Hematopoietic multipotent progenitor cell treated with erythropoietin and hydrocortisone succinate and interleukin-3 and kit ligand, for 17 days (in vitro differentiated cells): Measurements from ENCODE around the gene RGMB.
A peak's percentile ranks its signal among the peaks of the same experiment; 100 is the strongest.

Source experiments
- DNase-seq: peaks from one replicate; pipeline ENCODE4 v3.0.0-alpha.2; 2015; ENCODE audit warnings: low spot score

The RGMB gene

DNA sequence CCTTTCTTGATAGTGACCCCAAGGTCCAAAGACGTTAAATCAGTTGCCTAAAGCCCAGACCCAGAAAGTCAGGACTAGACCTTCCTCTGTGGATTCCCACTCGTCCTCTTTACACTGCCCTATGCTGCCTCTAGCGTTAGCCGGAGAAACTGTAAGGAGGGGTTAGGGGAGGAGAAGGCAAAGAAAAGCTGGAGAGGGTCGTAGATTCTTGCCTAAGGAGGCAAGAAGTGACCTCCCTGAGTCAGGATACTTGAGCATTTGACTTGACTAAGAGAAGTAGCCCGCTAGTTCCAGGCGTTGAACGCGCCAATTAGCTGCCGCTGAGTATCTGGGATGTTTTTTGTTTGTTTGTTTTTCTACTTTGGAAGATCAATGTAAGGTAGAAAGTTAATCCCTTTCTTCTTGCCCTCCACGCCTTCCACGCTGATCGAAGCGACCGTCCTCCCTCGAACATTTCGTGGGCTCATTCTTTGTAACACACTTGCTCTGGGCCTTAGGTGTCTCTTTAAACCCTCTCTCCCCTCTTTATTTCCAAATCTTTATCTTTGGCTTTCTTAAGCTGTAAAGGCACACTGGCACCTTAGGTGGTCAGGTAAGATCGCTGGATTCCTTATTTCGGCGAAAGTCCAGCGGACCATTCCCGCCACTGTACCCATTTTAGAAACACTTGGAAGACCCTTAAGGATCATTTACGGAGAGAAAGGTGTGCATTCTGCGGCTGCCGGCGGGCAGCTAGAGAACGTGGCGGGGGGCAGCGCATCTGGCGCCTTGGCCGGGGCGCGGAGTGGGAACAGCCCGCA is 5.1 kb upstream of the RGMB start:
- DNase-seq: no peak

DNA sequence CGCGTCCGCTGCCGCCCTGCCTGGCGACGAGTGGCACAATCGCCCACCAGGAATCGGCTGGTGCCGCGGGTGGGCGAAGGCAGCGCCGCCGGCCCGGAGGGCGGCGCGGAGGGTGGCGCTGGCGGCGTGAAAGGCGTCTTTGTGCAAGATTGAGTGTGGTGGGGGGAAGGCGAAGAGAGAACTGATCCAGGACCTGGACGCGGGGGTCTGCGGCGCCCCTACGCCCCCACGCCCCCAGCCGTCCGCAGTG is 4.6 kb upstream of the RGMB start:
- DNase-seq: no peak

DNA sequence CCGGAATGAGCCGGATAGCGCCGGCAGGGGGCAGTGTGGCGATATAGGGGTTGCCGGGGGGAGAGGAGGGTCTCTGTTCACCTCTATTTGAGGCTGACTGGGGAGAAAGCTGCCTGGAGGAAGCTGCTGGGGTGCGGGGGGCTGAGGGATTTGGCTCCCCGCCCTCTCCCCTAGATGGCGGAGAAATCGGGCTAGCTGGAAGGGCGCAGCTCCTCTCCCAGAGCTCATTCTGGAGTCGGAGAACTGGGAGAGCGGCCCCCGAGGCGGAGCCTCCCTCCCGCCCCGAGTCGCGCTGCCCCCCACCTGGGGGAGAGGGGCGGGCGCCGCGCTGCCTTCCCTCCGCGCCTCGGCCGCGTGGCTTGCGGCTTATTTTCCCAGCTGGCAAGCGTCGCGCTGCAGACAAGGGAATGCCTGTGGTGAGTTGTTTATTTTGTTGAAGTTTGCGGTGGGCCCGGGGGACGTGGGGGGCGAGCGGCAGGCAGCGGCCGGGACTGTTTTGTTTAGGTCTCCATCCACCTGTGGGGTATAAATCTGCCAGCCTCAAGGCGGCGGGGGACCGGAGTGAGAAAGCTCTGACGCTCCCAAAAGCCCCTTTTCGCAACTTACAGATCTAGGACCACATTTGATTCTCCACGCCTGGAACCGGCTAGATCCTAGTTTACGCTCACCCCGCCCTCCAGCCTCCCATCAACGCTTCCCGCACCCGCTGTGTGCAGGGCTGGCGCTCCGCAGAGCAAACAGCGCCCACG is 4.1 kb upstream of the RGMB start:
- no peak for DNase-seq

DNA sequence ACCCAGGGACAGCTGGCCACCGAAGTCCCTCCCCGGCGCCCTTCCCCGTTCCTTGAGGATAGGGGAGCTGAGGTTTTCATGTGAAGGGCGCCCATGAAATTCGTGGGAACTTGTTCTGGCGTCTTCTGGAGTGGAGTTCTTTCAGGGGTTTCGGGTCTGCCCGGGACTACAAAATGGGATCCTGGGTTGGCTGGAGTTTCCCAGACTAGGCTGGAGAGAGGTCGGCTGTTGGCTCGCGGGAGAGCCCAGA is 3.6 kb upstream of the RGMB start:
- DNase-seq: no peak

DNA sequence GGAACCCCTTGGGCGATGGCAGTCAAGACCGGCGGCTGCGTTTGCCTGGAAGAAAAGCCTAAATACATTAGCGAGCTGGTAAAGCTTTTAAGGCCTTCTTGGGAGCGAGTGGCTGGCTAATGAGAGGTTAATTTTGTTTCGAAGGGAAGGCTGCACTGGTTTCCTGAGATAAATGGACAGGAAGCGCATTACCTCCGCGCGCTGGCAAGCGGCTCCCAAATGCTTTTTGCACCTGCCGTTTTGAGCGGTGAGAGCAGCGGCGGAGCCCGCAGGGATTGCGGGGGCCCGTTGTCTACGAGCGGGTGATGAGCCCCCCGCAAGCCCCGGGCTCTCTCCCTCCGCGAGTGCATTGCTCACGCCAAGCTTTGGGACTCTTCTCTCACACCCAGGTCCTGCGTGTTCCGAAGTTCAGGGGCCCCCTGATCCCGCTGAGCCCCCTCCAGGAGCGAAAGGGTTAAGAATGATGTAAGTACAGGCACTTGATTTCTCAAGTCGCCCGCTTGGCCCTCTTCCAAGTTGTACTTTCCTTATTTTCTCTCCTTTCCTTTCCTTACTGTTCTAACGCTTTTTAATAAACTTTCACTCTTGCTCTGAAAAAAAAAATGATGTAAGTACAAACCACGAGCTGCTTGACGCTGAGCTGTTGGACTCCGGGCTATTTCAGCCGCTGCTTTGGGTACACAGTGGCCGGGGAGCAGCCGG is 3.1 kb upstream of the RGMB start:
- no peak for DNase-seq

DNA sequence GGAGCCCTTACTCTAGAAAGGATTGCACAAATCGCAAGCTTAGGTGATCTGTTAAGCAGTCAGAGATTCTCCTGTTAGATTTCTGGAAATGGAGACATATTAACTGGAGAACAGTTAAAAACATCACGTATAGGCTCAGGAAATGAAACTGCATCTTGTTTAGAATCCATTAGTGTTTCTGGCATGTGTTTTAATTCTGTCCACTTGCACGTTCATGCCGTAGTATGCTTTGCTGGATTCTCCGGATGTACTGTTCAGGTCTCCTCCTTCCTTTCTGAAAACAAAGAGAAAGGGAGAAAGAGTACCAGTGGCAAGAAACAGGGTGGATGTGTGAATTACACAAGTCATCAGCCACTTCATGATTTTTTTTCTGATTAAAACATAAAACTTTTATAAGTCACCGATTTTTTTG is 2.5 kb upstream of the RGMB start:
- DNase-seq: no peak

DNA sequence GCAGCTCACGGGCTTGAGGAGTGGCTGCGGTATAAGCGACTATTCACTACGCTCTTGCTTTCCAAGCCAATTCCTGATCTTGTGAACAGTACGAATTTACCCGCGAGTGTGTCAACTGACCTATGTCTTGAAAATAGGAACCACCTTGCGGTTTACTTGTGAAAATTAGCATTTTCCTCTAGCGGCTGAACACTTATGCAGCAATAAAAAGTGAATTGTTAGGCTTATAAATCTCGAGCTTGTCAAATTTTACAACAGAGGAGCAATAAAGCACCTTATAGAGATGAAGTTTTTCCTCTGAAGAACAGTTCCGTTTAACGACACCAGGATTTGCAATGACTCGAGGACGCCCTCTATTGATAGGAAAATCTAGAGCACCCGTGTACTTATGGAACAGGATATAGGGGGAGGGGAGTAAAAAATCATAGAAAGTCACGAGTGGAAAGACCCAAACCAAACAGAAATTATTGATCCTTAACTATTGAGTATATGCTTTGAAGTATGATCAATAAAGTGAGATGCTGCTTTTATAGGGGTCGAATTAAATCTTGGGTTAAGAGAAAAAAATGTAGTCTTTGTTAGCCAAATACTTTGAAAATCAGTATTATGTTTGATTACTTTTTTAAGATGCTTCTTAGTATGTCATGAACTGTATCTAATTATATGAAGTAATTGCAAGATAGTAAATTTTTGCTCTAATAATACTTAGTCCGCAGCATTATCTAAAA is 1.9 kb upstream of the RGMB start:
- DNase-seq: peak; percentile 33

DNA sequence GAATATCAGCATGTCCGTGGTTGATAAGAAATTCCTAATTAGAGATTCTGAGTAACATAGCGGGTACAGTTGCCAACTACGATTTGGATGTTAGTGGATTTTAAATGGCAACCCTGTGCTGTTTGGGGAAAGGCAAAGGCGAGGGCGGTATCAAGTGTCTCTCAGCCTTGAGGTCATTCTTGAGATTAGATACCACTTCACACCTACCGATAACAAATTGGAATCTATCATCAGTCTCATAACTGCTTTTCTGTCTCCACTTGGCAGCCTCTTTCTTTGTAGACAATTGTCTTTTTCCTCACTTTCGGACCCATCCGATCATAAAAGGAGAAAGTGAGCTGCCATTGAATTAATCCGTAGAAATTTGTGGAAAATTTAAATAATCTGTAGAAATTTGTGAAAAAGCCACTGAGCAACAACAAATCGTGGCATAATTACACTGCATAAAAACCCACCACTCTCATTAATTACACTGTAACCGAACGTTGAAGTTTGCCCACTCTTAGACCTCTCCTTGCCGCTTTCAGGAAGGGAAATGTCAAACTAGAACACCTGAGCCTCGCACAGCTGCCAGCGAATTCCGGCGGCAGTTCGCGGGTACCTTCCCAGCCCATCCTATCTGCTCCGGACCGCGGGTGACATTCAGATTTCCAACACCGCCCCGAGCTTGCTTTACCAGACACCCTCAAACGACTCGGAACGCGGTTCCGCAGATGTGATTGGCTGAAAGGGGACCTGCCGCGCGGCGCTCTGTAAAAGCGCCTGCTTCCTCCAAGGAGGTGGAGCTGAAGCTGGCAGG is 849 bp upstream of the RGMB start:
- DNase-seq: no peak

DNA sequence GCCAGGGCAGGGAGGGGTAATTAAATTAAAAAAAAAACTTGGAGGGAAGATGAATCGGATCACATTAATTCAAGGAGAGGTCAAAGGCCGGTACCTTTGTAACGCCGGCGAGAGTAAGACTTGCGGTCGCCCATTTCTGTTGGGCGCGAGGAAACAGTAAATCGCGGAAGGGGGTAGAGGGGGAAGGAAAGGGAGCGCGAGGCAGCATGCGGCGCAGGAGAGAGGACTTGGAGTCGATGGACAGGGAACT is 324 bp upstream of the RGMB start:
- DNase-seq: no peak

DNA sequence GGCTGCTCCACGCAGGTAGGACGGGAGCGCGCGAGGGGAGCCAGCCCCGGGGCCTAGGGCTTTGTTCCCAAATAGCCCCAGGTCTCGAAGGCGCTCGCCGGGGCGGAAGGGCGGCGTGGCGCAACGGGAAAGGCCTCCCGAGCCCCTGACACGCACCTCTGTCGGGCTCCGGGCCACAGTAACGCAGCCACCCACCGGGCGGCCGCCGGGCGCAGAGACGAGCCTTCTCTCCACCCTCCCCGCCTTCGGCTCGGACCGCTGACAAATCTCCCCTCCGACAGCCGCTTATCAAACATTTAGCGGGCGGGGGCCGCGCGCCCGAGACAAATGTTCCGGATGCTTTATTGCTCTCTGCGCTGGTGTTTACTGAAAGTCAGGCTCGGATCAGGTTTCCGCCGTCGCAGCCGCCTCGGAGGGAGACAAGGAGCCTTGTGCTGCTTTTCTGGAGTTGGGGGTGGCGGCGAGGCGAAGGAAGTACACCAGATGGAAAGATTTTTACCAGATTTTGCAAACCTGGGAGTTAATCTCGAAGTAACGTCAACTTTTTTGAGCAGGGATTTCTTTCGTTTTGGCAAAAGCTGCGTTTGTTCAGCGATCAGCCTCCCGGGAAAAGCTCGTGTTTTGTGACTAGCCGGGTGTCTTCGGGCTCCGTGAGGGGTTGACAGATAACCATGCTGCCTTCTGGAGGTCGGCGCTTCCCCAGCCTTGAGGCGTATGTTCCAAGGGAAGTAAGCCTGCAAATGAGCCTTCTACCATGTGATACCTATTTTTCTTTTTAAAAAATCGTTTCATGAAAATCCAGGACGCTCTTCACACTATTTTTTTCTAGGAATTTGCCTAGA is 950 bp downstream of the RGMB start:
- no peak for DNase-seq

DNA sequence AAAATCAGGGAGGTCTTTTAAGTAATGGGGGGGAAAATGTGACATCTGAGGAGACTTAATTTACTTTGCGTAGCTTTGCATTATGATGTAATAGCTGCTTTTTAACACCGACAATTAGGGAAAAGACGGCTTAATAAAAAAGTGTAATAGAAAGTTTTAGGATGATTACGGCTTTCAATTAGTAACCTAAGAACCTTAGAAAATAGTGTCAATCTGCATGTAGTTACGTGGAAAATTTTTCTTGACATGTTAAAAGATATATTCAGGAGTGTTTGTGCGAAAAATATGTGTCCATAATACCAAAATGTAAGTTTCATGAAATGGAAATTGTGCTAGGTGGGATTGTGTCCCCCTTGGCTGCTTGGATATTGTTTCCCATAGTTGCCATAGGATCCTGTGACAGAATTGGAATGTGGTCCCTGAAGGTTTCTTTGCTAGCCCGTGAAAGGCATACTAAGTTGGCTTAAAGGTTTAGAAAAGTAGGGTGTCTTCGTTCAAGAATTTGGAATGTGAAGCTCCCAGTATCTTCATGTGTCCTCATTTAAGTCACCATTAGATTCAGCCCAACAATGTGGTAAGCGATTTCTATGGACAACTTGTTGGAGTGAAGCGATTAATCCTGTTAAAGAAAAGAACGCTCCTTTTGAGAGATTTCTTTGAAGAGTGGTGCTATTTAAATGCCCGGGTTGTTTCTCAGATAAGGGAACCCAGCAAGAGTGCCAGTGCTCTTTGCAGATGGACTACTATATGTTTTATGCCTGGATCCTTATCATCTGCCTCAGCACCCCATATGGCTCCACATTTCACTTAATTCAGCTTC is 2.0 kb downstream of the RGMB start:
- no peak for DNase-seq

DNA sequence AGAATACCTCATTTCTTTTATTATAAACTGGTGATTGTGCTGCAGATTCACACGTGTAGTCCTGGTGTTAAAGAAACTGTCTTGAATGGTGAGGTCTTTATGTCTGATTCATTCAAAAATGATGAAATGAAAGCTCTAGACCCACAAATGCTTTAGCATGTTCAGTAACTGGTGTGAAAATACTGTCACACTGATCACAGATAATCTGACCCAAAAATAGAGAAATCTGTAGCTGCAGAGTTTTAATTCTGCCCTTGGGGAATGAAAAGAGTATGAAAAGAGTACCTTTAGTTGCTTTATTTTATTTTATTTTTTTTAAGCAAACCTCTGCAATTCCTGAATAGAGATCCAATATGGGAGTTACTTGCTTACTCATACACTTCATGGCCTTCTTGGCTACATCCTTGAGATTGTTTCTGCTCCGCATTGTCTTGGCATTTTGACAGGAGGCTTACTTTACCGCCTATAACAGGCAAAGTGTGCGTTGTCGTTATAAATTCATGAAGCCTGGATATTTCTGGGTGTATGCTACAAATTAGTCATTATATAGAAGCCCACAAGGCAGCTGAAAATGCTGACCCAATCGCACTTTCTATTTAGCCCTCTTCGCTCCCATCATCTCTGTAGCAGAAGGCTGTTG is 2.7 kb downstream of the RGMB start:
- DNase-seq: no peak

DNA sequence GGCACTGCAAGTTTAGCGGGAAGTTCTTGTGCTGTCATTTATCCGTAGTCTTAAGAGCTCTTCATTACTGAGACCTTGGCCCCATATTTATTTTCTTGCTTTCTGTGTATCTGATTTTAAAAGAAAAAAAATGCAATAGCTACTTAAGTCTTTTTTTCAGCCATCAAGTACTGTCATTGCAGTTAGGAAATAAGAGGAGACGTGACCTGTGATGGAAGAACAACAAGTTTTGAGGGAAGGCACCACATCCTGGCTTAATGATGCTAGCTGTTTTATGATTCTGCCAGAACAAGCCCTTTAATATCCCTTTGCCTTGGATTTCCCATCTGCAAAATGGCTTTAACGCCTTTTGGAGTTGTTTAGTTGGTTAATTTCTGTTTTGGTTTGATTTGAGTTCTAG is 3.8 kb downstream of the RGMB start:
- DNase-seq: no peak

DNA sequence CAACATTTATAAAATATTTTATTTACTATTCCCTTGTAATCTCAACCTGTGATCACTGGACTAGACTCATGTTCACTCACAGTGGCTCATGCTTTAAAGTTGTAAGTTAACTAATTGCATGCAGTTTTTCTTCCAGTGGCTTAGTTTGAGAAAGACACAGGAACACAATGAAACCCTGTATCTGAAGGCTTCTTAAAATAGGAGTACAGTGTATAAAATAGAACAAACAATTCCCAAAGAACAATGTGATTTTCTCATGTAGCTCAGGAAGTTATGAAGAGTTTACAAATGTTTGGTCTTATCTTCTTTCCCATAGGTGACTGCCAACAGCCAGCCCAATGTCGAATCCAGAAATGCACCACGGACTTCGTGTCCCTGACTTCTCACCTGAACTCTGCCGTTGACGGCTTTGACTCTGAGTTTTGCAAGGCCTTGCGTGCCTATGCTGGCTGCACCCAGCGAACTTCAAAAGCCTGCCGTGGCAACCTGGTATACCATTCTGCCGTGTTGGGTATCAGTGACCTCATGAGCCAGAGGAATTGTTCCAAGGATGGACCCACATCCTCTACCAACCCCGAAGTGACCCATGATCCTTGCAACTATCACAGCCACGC is 5.9 kb downstream of the RGMB start:
- DNase-seq: no peak

DNA sequence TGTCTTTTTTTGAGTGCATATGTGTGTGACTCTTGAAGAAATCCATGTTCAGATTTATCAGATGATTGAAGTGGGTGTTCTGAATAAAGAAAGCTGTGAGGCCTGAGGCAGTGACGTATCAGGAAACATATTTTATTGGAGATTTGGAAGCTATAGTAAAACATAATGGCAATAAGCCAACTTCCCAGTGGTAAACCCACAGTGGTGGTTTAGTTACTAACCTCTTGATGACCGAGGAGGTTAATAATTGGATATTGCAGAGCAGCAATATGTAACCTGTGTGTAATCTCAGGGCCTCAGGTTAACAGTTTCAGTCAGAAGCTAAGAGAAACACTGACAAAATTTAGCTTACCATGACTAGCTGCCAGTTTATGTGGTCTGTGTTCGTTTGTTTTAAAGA is 6.9 kb downstream of the RGMB start:
- no peak for DNase-seq

DNA sequence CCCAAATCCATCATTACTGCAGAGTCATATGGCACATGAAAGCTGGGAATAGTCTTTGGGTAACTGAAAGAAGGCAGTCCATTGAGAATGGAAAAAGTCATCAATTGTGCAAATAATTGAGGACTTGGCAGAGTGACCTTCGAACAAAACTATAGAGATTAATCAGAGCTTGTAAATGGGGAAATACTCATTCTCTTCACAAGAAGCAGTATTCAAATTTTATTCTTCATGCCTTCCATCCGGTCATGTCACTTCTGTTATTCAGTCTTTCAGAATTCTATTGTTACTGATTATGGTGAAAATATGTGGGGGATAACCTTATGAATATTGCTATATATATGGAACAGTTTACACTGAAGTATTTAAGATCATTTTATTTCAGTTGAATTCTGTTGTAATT is 8.1 kb downstream of the RGMB start:
- no peak for DNase-seq

DNA sequence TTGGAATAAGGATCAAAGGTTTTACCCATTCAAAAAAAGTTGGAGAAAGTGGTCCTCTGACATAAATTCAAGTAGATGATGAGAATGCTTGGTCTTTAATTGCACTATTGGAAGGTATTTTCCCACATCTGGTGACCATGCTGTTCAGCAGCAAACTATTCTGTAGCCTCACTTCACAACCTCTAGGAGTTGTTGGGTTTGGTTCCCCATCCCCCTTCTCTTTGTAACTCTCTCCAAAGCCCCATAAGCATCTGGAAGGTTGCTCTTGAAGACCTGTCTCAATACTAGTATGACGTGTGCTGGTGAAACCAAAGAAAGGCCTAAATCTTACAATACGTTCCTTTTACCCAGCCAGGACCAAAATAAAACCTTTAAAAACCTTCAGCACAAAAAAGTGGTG is 8.5 kb downstream of the RGMB start:
- DNase-seq: no peak

DNA sequence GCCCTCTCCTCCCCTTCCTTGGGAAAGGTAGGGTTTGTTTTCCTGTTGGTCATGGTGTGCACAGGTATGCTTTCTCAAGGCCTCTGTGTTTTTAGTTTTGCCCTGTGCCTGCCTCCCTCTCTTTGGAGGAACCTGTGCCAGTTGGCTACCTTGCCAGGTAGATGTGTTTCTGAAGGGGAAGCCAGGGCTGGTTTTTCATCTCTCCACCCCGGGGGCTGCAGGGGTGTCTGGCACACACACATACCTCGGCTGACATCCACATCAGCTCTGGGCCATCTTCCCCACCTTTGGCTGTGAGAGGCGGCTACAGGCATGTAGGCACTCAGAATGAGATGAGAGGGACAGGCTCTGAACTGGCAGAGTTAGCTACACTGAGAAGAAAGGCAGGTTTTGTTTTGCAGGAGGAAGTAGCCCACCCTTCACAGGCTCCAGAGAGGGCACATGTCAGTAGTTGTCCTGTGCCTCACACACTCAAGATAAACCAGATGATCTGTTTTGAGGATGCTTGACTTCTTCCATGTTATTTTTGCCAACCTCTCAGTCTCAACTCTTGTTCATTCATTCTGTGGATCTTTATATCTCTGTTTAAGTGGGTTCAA is 9.7 kb downstream of the RGMB start:
- no peak for DNase-seq

DNA sequence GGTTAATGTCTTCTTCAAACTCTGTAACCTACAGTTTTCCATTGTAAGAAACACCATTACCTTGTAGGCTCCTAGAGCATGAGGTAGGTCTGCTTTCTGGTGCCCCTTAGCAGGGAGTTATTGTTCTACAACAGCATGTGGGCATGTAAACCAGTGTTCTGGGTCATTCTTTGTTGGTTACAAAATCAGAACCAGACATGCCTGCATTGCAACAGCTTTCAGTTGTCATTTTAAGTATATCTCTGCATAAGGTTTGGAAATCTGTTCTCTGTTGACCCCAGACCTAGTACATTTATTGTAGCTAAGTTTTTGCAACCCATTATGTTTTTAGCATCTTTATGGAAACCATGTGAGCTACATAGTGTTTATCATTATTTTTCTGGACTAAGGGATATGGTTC is 10.9 kb downstream of the RGMB start:
- no peak for DNase-seq
